HG02798 (cell line): Measurements from ENCODE around the gene FARP1.
"Not testable (repeated sequence)": the region's sequence is repeated elsewhere in the genome, so short reads cannot be mapped to it uniquely, and the experiment has no call there.

Experiments used
- ATAC-seq: cut with Tn5 transposase; IDR thresholded peaks from one replicate; pipeline ENCODE4 v1.9.1; 2021; ENCODE audit warnings: mild to moderate bottlenecking; ENCODE audit not compliant: unreplicated experiment, poor library complexity

FARP1 gene

GRCh38 chr13:98246538-98247172, 103.8 kb downstream of the FARP1 start:
- no peak for ATAC-seq

- no peak for ATAC-seq
Observed at GRCh38 chr13:98251708-98252107, 108.8 kb downstream of the FARP1 start.

- no peak for ATAC-seq
Observed at GRCh38 chr13:98252931-98253470, 110.1 kb downstream of the FARP1 start.

- ATAC-seq: no peak
Observed at GRCh38 chr13:98253526-98253925, 110.6 kb downstream of the FARP1 start.

- ATAC-seq: no peak
Observed at GRCh38 chr13:98254513-98254912, 111.6 kb downstream of the FARP1 start.

GRCh38 chr13:98258226-98258625, 115.3 kb downstream of the FARP1 start:
- ATAC-seq: no peak

GRCh38 chr13:98260357-98261164, 117.7 kb downstream of the FARP1 start:
- ATAC-seq: no peak

GRCh38 chr13:98261165-98261702, 118.3 kb downstream of the FARP1 start:
- ATAC-seq: no peak

GRCh38 chr13:98262292-98262691, 119.4 kb downstream of the FARP1 start:
- no peak for ATAC-seq

- no peak for ATAC-seq
Observed at GRCh38 chr13:98263841-98264240, 120.9 kb downstream of the FARP1 start.

GRCh38 chr13:98264877-98265276, 122.0 kb downstream of the FARP1 start:
- no peak for ATAC-seq

GRCh38 chr13:98265692-98266551, 123.0 kb downstream of the FARP1 start:
- ATAC-seq: no peak

GRCh38 chr13:98267080-98267912, 124.4 kb downstream of the FARP1 start:
- ATAC-seq: peak; percentile 87

GRCh38 chr13:98269386-98269785, 126.5 kb downstream of the FARP1 start:
- no peak for ATAC-seq

GRCh38 chr13:98270819-98271218, 127.9 kb downstream of the FARP1 start:
- ATAC-seq: no peak

GRCh38 chr13:98271646-98272045, 128.8 kb downstream of the FARP1 start:
- not testable (repeated sequence) for ATAC-seq

GRCh38 chr13:98272549-98272948, 129.7 kb downstream of the FARP1 start:
- no peak for ATAC-seq

- no peak for ATAC-seq
Observed at GRCh38 chr13:98273067-98273823, 130.4 kb downstream of the FARP1 start.
